ENCODE measurements around the gene SLC5A4. TPM values are rescaled to one million over a fixed set of nuclear protein-coding genes. Genes with fewer than 3 reads are reported as not detected.
"Not testable (repeated sequence)": the region's sequence is repeated elsewhere in the genome, so short reads cannot be mapped to it uniquely, and the experiment has no call there.

SLC5A4 gene
- not detected for polyA plus RNA-seq (2013, experiment 1 of 4)
- not detected for polyA plus RNA-seq (2013, experiment 2 of 4)
- not detected for polyA plus RNA-seq (2013, experiment 3 of 4)
- polyA plus RNA-seq (2013, experiment 4 of 4) = not detected

DNA sequence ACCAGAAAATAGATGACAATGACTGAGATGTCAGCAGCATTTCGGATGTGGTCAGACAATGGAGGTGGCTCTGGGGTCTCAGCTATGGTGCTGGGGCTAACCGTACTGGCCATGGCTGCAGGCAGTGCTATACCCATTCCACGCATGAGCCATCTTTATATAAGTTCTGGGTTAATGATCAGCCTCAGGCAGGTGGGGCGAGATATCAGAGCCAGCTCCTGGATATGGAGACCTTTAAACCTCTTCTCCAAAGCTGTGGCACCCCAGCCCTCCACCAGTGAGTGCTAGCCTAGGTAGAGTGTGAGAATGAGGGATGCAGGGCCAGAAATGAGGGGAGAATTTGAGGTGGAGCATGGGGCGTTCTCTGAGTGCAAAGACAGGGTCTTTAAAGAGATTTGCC is at the start of gene SLC5A4:
Gene SLC5A4 (minus strand): TSS at position 131 of the 400 bp plus-strand sequence. CDS start 18 bp downstream, at position 113.
- Histone ChIP-seq H3K4me3 (ENCODE audit: insufficient read depth, low read depth, low read length) (no peak within 1 kb of the TSS), H3K4me1 (ENCODE audit: control insufficient read depth, insufficient read depth, low read length) (no peaks in the 10 kb centered on the region)
- 86 to 88% methylated on average over 5 of the region's 5 CpGs for WGBS, 2 experiments

DNA sequence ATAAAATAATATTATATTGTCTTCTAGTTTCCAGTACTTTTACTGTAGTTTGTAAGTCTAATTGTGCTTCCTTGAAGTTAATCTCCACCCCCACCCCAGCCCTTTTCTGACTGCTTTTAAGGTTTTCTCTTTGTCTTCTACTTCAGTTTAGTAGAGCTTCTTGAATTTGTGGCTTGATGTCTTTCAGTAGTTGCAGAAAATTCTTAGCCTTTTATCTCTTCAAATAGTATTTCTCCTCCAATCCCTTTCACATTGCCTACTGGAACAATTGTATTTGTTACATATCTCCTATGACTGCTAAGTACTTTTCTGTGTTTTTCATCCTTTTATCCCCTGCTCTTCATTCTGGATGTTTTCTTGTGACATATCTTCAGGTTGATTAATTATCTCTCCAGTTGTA is 38.8 kb upstream of the SLC5A4 start:
- not testable (repeated sequence) for H3K27me3 ChIP-seq (ENCODE audit: control insufficient read depth, insufficient read depth, low read length, poor library complexity, severe bottlenecking); H3K27ac ChIP-seq (ENCODE audit: insufficient read depth, low read depth, low read length, poor library complexity, severe bottlenecking); H3K9me3 ChIP-seq (ENCODE audit: control insufficient read depth, low read length); H3K36me3 ChIP-seq (ENCODE audit: control insufficient read depth, insufficient read depth, low read length); H3K4me1 ChIP-seq (ENCODE audit: control insufficient read depth, insufficient read depth, low read length); H3K4me3 ChIP-seq (ENCODE audit: insufficient read depth, low read depth, low read length)

More for the DNA sequence above, at the start of gene SLC5A4:
- Histone ChIP-seq H3K36me3 (ENCODE audit: control insufficient read depth, insufficient read depth, low read length) (no peaks in the 10 kb centered on the region), H3K9me3 (ENCODE audit: control insufficient read depth, low read length) (no peaks in the 10 kb centered on the region), H3K27me3 (ENCODE audit: control insufficient read depth, insufficient read depth, low read length, poor library complexity, severe bottlenecking) (peaks cover 3% of the 10 kb centered on the region), H3K27ac (ENCODE audit: insufficient read depth, low read depth, low read length, poor library complexity, severe bottlenecking) (no peak within 1 kb of the TSS)

DNA sequence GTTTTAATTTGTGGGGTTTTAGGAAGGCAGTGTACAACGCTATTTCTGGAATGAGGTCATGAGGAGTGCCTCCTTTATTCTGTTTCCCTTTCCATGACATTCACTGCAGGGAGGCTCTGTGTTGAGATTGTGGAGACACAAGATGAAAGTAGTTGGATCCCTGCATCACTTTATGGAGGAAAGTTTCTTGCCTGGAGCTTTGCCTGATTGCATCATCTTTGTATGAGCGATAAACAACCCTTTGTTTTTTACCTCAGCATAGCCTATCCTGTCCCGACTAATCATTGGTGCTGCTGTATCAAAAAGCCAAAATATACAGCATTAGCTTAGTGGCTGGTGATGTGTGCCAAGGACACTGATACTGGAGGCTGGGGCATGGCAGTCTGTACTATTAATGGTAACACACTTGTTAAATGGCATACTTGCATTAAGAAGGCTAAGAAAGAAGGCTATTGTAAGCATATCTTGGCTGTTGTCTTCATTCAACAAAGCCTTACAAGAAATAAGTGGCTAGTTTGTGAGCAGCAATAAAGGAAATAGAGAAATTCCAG is 31.2 kb upstream of the SLC5A4 start:
- WGBS, 2 experiments = 89 to 95% methylated on average over 3 of the region's 3 CpGs
- Histone ChIP-seq H3K4me1 (ENCODE audit: control insufficient read depth, insufficient read depth, low read length) (no peaks in the 10 kb centered on the region), H3K27ac (ENCODE audit: insufficient read depth, low read depth, low read length, poor library complexity, severe bottlenecking) (no peak overlapping the region), H3K4me3 (ENCODE audit: insufficient read depth, low read depth, low read length) (no peak overlapping the region), H3K9me3 (ENCODE audit: control insufficient read depth, low read length) (no peaks in the 10 kb centered on the region), H3K27me3 (ENCODE audit: control insufficient read depth, insufficient read depth, low read length, poor library complexity, severe bottlenecking) (no peaks in the 10 kb centered on the region), H3K36me3 (ENCODE audit: control insufficient read depth, insufficient read depth, low read length) (no peaks in the 10 kb centered on the region)

DNA sequence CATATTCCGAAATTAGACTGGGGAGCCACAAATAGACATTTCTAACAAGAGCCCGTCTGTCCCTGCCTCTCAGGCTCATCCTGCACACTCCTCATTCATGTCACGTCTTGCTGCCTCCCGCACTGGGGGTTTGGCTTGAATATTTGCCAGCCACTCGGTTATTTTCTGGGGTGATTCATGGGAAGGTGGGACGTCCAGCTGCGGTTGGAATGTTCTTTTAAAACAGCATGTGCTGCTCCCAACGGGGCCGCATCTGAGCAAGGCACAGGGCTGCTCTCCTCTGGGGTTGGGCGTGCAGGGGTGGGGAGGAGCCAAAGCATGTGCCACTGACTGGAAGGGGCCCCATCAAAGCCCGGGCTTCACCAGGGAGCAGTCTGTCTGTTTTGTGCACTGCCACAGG is 25.9 kb upstream of the SLC5A4 start:
- 78 to 79% methylated on average over 11 of the region's 11 CpGs for WGBS, 2 experiments
- Histone ChIP-seq H3K9me3 (ENCODE audit: control insufficient read depth, low read length) (no peaks in the 10 kb centered on the region), H3K4me3 (ENCODE audit: insufficient read depth, low read depth, low read length) (no peak overlapping the region), H3K27ac (ENCODE audit: insufficient read depth, low read depth, low read length, poor library complexity, severe bottlenecking) (no peak overlapping the region), H3K36me3 (ENCODE audit: control insufficient read depth, insufficient read depth, low read length) (no peaks in the 10 kb centered on the region), H3K4me1 (ENCODE audit: control insufficient read depth, insufficient read depth, low read length) (no peaks in the 10 kb centered on the region), H3K27me3 (ENCODE audit: control insufficient read depth, insufficient read depth, low read length, poor library complexity, severe bottlenecking) (no peaks in the 10 kb centered on the region)

DNA sequence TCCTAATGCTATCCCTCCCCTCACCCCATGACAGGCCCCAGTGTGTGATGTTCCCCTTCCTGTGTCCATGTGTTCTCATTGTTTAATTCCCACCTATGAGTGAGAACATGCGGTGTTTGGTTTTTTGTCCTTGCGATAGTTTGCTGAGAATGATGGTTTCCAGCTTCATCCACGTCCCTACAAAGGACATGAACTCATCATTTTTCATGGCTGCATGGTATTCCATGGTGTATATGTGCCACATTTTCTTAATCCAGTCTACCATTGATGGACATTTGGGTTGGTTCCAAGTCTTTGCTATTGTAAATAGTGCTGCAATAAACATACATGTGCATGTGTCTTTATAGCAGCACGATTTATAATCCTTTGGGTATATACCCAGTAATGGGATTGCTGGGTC is 20.2 kb upstream of the SLC5A4 start:
- not testable (repeated sequence) for H3K27ac ChIP-seq (ENCODE audit: insufficient read depth, low read depth, low read length, poor library complexity, severe bottlenecking); H3K27me3 ChIP-seq (ENCODE audit: control insufficient read depth, insufficient read depth, low read length, poor library complexity, severe bottlenecking); H3K9me3 ChIP-seq (ENCODE audit: control insufficient read depth, low read length); H3K4me1 ChIP-seq (ENCODE audit: control insufficient read depth, insufficient read depth, low read length); H3K4me3 ChIP-seq (ENCODE audit: insufficient read depth, low read depth, low read length); H3K36me3 ChIP-seq (ENCODE audit: control insufficient read depth, insufficient read depth, low read length)
- WGBS, 2 experiments = 80 to 98% methylated on average over 1 to 3 of the region's 4 CpGs

DNA sequence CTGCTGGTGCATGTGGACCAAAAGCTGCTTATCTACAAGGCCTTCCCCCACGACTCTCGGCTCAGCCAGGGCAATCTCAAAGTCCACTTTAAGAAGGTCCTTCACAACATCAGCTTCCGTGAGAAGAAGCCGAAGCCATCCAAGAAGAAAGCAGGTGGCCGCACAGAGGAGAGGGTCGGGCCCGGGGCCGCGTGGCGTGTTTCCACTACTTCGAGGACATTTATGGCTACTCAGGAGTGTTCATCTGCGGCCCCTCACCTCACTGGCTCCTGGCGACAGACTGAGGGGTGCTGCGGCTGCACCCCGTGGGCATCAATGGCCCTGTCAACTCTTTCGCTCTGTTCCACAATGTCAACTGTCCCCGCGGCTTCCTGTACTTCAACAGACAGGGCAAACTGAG is 16.2 kb upstream of the SLC5A4 start:
- no peaks in the 10 kb centered on the region for H3K9me3 ChIP-seq (ENCODE audit: control insufficient read depth, low read length)
- H3K27me3 ChIP-seq (ENCODE audit: control insufficient read depth, insufficient read depth, low read length, poor library complexity, severe bottlenecking) = no peaks in the 10 kb centered on the region
- no peak overlapping the region for H3K4me3 ChIP-seq (ENCODE audit: insufficient read depth, low read depth, low read length)
- 94 to 96% methylated on average over 18 of the region's 18 CpGs for WGBS, 2 experiments
- no peak overlapping the region for H3K27ac ChIP-seq (ENCODE audit: insufficient read depth, low read depth, low read length, poor library complexity, severe bottlenecking)
- H3K4me1 ChIP-seq (ENCODE audit: control insufficient read depth, insufficient read depth, low read length) = no peaks in the 10 kb centered on the region
- no peaks in the 10 kb centered on the region for H3K36me3 ChIP-seq (ENCODE audit: control insufficient read depth, insufficient read depth, low read length)

DNA sequence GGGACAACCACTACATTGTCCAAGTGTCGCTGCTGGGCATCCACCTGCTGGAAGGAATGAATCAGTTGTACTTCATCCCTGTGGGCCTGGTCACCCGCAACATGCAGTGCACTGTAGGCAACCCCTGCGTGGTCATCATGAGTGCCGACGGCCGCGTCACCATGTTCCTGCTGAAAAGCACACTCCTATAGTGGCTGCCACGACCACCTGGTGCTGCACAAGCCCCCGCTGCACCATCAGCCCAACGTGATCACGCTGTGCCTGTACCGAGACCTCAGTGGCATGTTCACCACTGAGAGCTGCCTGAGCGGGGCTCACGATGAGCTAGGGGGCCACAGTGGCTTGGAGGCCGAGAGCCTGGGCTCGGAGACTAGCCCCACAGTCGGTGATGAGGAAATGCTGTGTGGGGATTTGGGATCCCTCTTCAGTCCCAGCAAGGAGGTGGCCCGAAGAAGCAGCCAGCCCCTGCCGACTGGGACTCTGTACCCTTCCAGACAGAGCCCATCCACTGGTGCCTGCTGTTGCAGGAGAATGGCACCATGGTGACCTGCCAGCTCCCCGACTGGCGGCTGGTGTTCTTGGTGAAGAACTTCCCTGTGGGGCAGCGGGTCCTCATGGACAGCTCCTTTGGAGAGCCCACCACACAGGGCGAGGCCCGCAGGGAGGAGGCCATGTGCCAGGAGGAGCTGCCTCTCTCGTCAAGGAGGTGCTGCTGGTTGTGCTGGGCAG is 15.7 kb upstream of the SLC5A4 start:
- 93 to 94% methylated on average over 25 of the region's 25 CpGs for WGBS, 2 experiments
- no peak overlapping the region for H3K4me3 ChIP-seq (ENCODE audit: insufficient read depth, low read depth, low read length)
- no peaks in the 10 kb centered on the region for H3K9me3 ChIP-seq (ENCODE audit: control insufficient read depth, low read length)
- no peaks in the 10 kb centered on the region for H3K36me3 ChIP-seq (ENCODE audit: control insufficient read depth, insufficient read depth, low read length)
- no peaks in the 10 kb centered on the region for H3K27me3 ChIP-seq (ENCODE audit: control insufficient read depth, insufficient read depth, low read length, poor library complexity, severe bottlenecking)
- no peak overlapping the region for H3K27ac ChIP-seq (ENCODE audit: insufficient read depth, low read depth, low read length, poor library complexity, severe bottlenecking)
- H3K4me1 ChIP-seq (ENCODE audit: control insufficient read depth, insufficient read depth, low read length) = no peaks in the 10 kb centered on the region

DNA sequence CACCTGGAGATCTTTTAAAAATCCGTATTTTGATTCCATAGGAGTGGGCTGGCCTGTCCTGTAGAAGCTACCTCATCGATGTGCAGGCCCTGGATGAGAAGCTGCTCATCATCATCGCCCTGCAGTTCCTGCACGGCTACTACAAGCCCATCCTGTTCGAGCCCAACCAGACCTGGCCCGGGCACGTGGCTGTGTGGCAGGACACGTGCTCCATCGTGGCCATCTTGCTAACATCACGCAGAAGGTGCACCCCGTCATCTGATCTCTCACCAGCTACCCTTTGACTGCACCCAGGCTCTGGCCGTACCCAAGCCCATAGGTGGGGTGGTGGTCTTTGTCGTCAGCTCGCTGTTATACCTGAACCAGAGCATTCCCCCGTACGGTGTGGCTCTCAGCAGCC is 14.2 kb upstream of the SLC5A4 start:
- no peaks in the 10 kb centered on the region for H3K4me1 ChIP-seq (ENCODE audit: control insufficient read depth, insufficient read depth, low read length)
- H3K4me3 ChIP-seq (ENCODE audit: insufficient read depth, low read depth, low read length) = no peak overlapping the region
- H3K9me3 ChIP-seq (ENCODE audit: control insufficient read depth, low read length) = no peaks in the 10 kb centered on the region
- H3K36me3 ChIP-seq (ENCODE audit: control insufficient read depth, insufficient read depth, low read length) = no peaks in the 10 kb centered on the region
- H3K27ac ChIP-seq (ENCODE audit: insufficient read depth, low read depth, low read length, poor library complexity, severe bottlenecking) = no peak overlapping the region
- WGBS, 2 experiments = 90 to 92% methylated on average over 16 of the region's 16 CpGs
- no peaks in the 10 kb centered on the region for H3K27me3 ChIP-seq (ENCODE audit: control insufficient read depth, insufficient read depth, low read length, poor library complexity, severe bottlenecking)

DNA sequence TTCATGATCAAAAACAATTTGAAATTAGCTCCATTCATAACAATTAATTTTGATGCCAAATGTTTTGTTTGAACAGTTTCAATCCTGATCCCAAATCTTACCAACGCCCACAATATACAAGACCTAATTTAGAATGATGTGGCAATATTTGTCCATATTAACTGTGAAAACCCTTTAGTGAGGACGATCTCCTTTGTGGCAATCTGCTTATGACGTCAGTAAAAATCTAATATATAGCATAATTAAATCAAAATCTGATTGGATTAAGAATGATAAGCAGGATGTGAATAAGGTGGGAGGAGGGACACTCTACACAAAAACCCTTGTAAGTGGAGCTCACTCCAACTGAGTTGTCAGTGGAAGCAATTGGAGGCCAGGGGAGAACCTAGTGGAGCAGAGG is 11.9 kb upstream of the SLC5A4 start:
- H3K4me3 ChIP-seq (ENCODE audit: insufficient read depth, low read depth, low read length) = no peak overlapping the region
- H3K27ac ChIP-seq (ENCODE audit: insufficient read depth, low read depth, low read length, poor library complexity, severe bottlenecking) = no peak overlapping the region
- H3K4me1 ChIP-seq (ENCODE audit: control insufficient read depth, insufficient read depth, low read length) = no peaks in the 10 kb centered on the region
- 76 to 100% methylated on average over 1 to 3 of the region's 3 CpGs for WGBS, 2 experiments
- H3K9me3 ChIP-seq (ENCODE audit: control insufficient read depth, low read length) = no peaks in the 10 kb centered on the region
- no peaks in the 10 kb centered on the region for H3K36me3 ChIP-seq (ENCODE audit: control insufficient read depth, insufficient read depth, low read length)
- no peaks in the 10 kb centered on the region for H3K27me3 ChIP-seq (ENCODE audit: control insufficient read depth, insufficient read depth, low read length, poor library complexity, severe bottlenecking)

DNA sequence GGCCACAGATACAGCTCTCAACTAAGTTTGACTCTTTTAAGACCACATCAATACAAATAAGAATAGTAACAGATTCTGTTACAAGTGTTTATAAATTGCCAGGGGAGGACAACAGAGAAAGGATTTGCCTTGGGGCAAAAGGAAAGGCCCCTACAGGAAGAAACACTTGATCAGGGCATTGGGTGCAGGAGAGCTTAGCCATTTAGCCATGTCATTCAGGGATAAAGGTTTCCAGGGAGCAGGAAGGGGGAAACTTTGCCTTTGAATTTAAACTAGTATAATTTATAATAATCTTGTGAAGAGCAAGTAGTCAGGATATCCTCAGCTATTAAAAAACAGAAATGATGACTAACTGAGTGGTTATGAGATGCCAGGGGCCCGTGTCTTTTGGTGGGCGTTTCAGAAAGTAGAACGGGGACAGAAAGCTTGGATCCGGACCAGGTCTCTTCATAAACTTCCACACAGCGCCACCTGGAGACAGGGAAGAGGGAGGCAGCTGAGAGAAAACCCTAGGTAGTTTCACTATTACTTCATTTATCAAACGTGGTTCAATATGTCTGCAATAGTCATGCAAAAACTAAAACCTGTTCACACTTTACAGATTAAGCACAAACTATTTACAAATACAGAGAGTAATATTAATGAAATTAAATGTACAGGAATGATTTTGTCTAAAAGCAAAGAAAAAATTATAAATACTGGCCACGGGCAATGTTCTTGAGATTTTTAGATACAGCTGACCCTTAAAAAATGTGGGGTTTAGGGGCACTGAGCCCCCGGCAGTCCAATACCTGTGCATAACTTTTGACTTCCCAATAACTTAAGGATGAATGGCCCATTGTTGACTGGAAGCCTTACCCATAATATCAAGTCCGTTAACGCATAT is 11.0 kb upstream of the SLC5A4 start:
- no peaks in the 10 kb centered on the region for H3K9me3 ChIP-seq (ENCODE audit: control insufficient read depth, low read length)

More for the DNA sequence above, 11.0 kb upstream of the SLC5A4 start:
- no peaks in the 10 kb centered on the region for H3K4me1 ChIP-seq (ENCODE audit: control insufficient read depth, insufficient read depth, low read length)
- H3K4me3 ChIP-seq (ENCODE audit: insufficient read depth, low read depth, low read length) = no peak overlapping the region
- no peaks in the 10 kb centered on the region for H3K27me3 ChIP-seq (ENCODE audit: control insufficient read depth, insufficient read depth, low read length, poor library complexity, severe bottlenecking)
- H3K27ac ChIP-seq (ENCODE audit: insufficient read depth, low read depth, low read length, poor library complexity, severe bottlenecking) = no peak overlapping the region
- H3K36me3 ChIP-seq (ENCODE audit: control insufficient read depth, insufficient read depth, low read length) = no peaks in the 10 kb centered on the region
- 35 to 41% methylated on average over 9 to 10 of the region's 10 CpGs for WGBS, 2 experiments
